Endometrial microvascular endothelial cells (primary cell): ENCODE results near the gene YWHAB. TPM values are rescaled to one million over a fixed set of nuclear protein-coding genes. Genes with fewer than 3 reads are reported as not detected.

Source experiments
- in situ Hi-C: cut with HindIII; loops from 2 replicates; pipeline ENCODE4 v1.10.0; 2017; ENCODE audit warnings: low sequenced_read_pairs, low pct_unique_long_range_greater_than_20kb; ENCODE audit errors: inconsistent ontology term
- total RNA-seq: library from RNA; depleted of rRNA; stranded (reverse); fragments of >200 nt; gene quantifications from one replicate; pipeline ENCODE4 v1.2.3, GENCODE V29; 2015; ENCODE audit errors: inconsistent ontology term

Gene YWHAB
- total RNA-seq, result 187 TPM

GRCh38 chr20:44885392-44886265 is at the start of gene YWHAB:
YWHAB (plus strand) TSS chr20:44885705; CDS start chr20:44901534, 15,829 bp downstream.
- in situ Hi-C loops, result no loop called here

- in situ Hi-C loops, result no loop called here
Observed at GRCh38 chr20:44836601-44837120, 48.8 kb upstream of the YWHAB start.

GRCh38 chr20:44837946-44838345 is 47.6 kb upstream of the YWHAB start:
- in situ Hi-C loops, result no loop called here

- in situ Hi-C loops, result no loop called here
Observed at GRCh38 chr20:44838521-44838920, 47.0 kb upstream of the YWHAB start.

- in situ Hi-C loops, result no loop called here
Observed at GRCh38 chr20:44839481-44839880, 46.0 kb upstream of the YWHAB start.

- in situ Hi-C loops, result no loop called here
Observed at GRCh38 chr20:44840826-44841225, 44.7 kb upstream of the YWHAB start.

- in situ Hi-C loops, result no loop called here
Observed at GRCh38 chr20:44841955-44842354, 43.5 kb upstream of the YWHAB start.

- in situ Hi-C loops, result no loop called here
Observed at GRCh38 chr20:44843876-44844275, 41.6 kb upstream of the YWHAB start.

GRCh38 chr20:44848254-44849015 is 37.1 kb upstream of the YWHAB start:
- in situ Hi-C loops, result no loop called here

GRCh38 chr20:44849703-44850102 is 35.8 kb upstream of the YWHAB start:
- in situ Hi-C loops, result no loop called here

GRCh38 chr20:44850272-44850671 is 35.2 kb upstream of the YWHAB start:
- in situ Hi-C loops, result no loop called here

GRCh38 chr20:44850837-44851236 is 34.7 kb upstream of the YWHAB start:
- in situ Hi-C loops, result no loop called here

GRCh38 chr20:44851545-44851944 is 34.0 kb upstream of the YWHAB start:
- in situ Hi-C loops, result no loop called here

- in situ Hi-C loops, result no loop called here
Observed at GRCh38 chr20:44856442-44856841, 29.1 kb upstream of the YWHAB start.

- in situ Hi-C loops, result no loop called here
Observed at GRCh38 chr20:44856856-44857448, 28.6 kb upstream of the YWHAB start.

- in situ Hi-C loops, result no loop called here
Observed at GRCh38 chr20:44858606-44859360, 26.7 kb upstream of the YWHAB start.

GRCh38 chr20:44861531-44862006 is 23.9 kb upstream of the YWHAB start:
- in situ Hi-C loops, result no loop called here

GRCh38 chr20:44862286-44862685 is 23.2 kb upstream of the YWHAB start:
- in situ Hi-C loops, result no loop called here
